ENCODE data around the gene LAMC2.
A peak's percentile ranks its signal among the peaks of the same experiment; 100 is the strongest.
"Not testable (repeated sequence)": the region's sequence is repeated elsewhere in the genome, so short reads cannot be mapped to it uniquely, and the experiment has no call there.

Gene LAMC2

GRCh38 chr1:183270541-183271141 lies 84.6 kb downstream of the LAMC2 start:
- no peak for DNase-seq

DNA sequence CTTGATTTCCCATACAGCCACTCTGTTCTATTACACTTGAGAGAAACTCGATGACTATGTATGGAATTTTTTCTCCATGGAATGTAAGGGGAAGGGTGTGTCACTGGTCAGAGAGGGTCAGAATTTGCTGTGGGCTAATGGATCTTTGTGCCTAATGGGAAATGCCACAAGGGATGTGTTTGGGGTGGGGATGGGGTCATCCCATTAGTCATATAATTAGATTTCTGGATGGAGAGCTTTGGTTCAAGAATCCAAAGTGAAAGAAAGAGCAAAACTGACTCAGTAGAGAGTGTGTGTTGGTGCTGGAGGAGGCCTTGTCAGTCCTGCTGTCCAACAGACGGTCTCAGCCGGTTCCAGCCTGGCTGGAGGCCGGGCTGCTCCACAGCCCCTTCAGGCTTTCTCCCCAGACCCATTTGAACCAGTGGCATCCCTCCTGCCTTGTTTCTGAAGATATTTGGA lies 86.4 kb downstream of the LAMC2 start:
- no peak for DNase-seq

DNA sequence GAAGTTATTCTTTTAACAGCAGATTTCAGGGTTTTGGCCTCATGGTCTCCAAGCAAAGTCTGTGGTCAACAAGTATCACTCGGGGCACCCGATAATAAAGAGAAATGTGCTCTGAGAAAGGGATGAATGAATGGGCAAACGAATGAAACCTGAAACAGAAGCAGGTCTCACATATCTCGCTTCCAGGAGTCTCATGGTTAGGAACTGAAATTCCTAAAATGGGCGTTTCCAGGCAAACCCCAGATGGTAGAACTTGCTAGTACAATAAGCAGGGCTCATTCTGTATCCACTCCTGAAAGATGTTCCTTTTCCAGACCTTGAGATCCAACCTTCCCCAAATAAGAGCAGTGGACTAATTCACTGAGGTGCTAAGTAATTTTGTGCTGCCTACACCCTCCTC lies 87.2 kb downstream of the LAMC2 start:
- DNase-seq, result no peak

- not testable (repeated sequence) for DNase-seq
These were observed 87.9 kb downstream of the LAMC2 start for GRCh38 chr1:183273984-183274383.

GRCh38 chr1:183274836-183275235 lies 88.8 kb downstream of the LAMC2 start:
- DNase-seq, result no peak

- no peak for DNase-seq
These were observed 89.3 kb downstream of the LAMC2 start for GRCh38 chr1:183275322-183275721.

- DNase-seq, result no peak
These were observed 90.5 kb downstream of the LAMC2 start for GRCh38 chr1:183276386-183277080.

DNA sequence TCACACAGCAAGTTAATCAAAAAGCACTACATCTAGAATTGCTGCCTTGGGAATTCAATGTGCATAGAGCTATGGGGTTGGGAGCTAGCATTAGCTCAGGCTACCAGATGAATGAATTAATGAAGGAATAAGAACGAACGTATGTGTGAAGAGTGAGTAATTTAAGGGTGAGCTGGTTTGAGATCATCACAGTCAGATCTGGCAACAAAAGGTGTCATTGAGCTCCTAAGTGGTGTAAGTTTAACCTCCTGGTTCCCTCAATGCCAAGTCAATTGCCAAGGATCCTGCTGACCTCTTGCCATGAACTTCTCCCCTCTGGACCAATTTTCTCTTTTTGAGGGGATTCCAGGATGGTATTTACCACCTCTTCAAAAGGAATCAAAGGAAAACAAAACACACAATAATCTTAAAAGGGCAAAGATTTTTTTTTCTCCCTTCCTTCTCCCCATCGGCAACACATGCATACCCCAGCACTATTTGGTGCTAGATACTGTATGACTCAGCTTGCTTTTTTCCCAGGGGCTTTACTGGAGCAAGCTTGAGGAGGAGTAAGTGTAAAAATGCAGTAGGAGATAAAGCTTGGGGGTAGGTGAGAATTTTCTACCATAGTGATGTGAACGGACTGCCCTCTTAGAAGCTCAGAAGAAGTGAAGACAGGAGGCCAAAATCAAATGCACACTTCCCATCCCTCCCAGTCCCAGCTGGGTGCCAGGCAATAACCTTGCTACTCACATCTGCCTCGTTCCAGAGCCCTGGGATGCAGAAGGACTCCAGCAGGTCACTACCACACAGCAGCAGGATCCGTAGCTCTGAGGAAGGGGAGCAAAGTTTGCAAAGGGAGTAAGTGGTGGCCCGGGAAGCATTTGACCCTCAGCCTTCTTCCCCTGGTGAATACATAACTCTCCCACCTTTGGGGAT lies 92.0 kb downstream of the LAMC2 start:
- DNase-seq, result no peak

DNA sequence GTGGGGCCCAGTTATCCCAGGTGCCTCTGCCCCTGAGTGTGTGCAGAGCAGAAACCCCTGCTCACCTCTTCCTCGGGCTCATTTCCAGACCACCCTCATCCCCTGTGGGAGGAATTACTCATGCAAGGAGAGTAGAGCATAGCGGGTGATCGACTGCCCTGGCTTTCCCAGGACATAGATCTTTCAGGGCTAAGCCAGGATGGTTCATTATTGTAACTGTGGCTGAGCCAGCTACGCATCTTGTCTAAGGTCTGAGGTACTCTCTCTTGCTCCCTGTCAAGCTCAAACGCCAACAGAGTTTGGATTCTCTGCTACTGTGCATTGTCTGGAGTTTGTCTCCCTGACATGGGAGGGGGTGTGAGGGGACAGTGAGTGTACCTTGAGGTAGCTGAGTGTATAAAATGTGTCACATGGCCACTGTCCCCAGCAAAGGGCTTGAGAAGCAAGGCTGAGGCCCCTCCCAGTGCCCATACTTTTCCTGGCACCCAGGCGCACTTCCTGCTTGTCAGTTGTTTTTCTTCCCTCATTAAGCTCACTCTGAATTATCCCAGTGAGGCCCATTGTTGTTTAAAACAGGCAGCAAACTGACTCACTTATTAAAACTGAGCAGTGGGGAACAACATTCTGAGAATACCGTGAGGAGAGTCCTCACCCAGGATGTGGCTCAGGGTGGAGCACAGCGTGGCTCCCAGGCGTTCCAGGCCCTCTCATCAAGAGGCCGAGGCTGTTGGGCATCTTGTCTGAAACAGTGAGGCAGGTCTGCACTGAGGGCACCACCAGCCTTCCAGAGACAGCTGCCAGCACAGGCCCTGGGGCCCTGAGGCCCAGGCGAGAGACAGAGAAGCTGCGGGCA lies 92.9 kb downstream of the LAMC2 start:
- no peak for DNase-seq

DNA sequence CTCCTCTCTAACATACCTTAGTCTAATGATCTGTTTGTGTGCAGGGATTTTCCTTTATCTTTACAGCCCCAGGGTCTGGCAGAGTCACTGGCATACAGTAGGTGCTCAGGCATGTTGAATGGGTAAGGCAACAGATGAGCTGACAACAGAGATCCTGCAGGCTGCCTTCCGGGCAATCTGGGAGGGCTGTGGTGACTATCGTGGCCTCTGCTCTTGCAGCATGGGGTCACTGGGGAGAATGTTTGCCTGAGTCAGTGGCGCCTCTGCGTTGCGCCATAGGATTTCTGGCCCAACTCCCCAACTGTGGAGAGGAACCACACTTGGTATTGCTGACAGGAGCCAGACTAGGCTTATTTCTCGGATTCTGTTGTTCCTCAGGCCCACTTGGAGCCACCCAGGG lies 93.8 kb downstream of the LAMC2 start:
- DNase-seq, result no peak

DNA sequence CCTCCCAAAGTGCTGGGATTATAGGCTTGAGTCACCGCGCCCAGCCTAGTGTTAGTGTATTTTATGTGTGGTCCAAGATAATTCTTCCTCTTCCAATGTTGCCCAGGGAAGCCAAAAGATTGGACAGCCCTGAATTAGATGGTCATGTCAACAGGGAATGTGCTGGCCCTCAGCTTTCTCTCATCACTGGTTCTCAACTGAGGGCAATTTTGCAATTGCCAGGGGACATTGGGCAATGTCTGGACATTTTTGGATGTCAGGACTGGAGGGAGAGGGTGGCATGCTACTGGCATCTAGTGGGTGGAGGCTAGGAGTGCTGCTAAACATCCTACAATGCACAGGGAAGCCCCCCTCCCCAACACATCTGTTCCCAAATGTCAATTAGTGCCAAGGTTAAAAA lies 95.0 kb downstream of the LAMC2 start:
- no peak for DNase-seq

DNA sequence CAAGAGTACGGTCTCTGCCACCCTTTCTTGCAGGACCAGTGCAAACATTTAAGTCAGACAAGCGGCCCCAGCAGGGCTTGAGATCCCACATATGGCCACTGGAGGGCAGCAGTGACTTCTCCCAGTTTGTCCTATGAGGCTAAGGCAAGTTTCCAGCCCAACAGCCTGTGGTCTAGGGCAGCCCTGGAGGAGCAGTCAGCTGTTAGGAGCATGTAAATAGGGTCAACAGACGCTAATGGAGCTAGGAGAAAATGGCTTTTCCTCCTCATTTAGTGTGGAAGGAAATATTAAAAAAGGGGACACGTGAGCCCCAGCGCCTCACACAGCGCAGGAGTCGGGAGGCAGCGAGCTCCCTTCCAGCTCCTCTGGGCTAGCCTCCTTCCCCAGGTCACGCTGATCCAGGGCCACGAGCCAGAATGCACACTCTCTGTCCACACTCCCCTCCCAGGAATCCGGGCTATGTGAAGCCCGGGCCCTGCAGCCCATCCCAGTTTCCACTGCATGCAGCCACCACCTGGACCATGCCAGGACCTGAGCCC lies 95.6 kb downstream of the LAMC2 start:
- DNase-seq, result peak; percentile 73

GRCh38 chr1:183282101-183282855 lies 96.2 kb downstream of the LAMC2 start:
- DNase-seq, result no peak

GRCh38 chr1:183283286-183283685 lies 97.2 kb downstream of the LAMC2 start:
- DNase-seq, result no peak

- no peak for DNase-seq
These were observed 98.0 kb downstream of the LAMC2 start for GRCh38 chr1:183284086-183284485.

DNA sequence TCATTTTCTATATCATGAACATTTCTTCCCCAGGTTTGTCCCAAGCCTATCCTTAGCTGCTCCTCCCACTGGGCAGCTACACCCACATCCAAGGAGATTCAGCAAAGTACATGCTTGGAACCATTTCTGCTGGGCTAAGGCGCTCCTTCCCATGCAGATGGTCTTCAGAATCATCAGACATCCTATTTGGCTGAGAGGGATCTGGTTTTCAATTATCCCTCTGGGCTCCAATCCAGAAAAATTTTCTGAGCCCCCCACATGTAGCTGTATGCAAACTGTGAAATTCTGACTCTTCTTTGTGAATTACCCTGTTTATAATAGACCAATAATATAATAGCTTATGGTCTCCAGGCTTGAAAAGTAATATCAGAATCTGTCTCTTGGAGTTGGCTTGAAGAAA lies 99.2 kb downstream of the LAMC2 start:
- DNase-seq, result no peak

GRCh38 chr1:183285746-183286145 lies 99.7 kb downstream of the LAMC2 start:
- DNase-seq, result no peak

GRCh38 chr1:183287191-183287675 lies 101.2 kb downstream of the LAMC2 start:
- DNase-seq, result no peak

DNA sequence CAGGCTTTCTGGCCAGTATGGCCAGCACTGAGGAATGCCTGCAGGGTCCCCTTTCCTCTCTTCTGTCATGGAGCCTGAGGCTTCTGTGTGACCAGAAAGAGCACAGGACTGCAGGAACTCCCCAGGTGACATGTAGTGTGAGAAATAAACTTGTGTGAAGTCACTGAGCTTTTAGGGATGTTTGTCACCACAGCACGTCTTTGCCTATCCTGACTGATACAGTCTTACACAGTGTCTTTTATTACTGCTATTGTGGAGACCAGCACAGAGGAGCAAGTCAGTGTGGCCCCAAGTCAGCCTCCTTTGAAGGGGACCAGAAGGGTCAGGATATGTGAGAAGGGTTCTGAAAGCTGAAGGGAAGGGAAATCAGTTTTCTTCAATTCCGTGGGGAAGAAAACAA lies 102.5 kb downstream of the LAMC2 start:
- DNase-seq, result no peak

DNA sequence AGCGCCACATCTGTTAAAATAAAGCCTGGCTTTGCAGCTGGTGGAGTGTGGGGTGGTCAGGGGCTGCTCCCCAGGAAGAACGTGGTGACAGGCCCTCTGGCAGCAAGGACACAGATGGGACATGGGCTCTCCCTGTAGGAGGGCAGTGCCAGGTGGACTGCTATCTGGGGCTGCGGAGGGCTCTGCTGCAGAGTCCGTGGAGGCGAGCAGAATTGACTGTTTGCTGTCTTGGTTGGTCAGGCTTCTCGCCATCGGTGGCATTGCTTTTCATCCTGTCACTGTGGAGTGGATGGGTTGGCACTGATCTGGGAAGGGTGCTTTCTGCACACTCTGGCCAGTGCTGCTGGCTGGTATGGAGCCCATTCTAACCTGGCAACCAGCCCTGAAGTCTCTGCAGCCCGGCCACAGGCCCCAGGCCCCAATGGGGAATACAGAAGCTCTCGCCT lies 103.0 kb downstream of the LAMC2 start:
- DNase-seq, result no peak

- DNase-seq, result no peak
These were observed 104.6 kb downstream of the LAMC2 start for GRCh38 chr1:183290628-183291027.
